WI38 (cell line): Measurements from ENCODE around the gene IFITM10.

ENCODE experiments used
- H3K4me3 ChIP-seq: 2 replicates; pipeline ENCODE4 v1.5.1; 2011; ENCODE audit warnings: low read depth, mild to moderate bottlenecking, control low read depth, low read length
- CTCF ChIP-seq: IDR thresholded peaks from 2 replicates; pipeline ENCODE4 v1.5.1; 2012; ENCODE audit warnings: low read depth, mild to moderate bottlenecking, control low read depth, low read length

IFITM10 gene

GRCh38 chr11:1760351-1761109, 10.1 kb upstream of the IFITM10 start:
- H3K4me3 ChIP-seq = no peak overlapping the region
- TF ChIP-seq CTCF = no peak

- no peak for TF ChIP-seq CTCF
- no peak overlapping the region for H3K4me3 ChIP-seq
These were observed 9.4 kb upstream of the IFITM10 start for GRCh38 chr11:1759851-1760220.

- H3K4me3 ChIP-seq = no peak overlapping the region
- no peak for TF ChIP-seq CTCF
These were observed 8.9 kb upstream of the IFITM10 start for GRCh38 chr11:1759151-1759850.

GRCh38 chr11:1758611-1759150, 8.3 kb upstream of the IFITM10 start:
- no peak overlapping the region for H3K4me3 ChIP-seq
- no peak for TF ChIP-seq CTCF

GRCh38 chr11:1757861-1758610, 7.6 kb upstream of the IFITM10 start:
- H3K4me3 ChIP-seq = no peak overlapping the region
- TF ChIP-seq CTCF = no peak

GRCh38 chr11:1756791-1757771, 6.7 kb upstream of the IFITM10 start:
- H3K4me3 ChIP-seq = no peak overlapping the region
- no peak for TF ChIP-seq CTCF
